DLD1 (cell line): ENCODE measurements around the gene PTPRD.
"Not testable (repeated sequence)": the region's sequence is repeated elsewhere in the genome, so short reads cannot be mapped to it uniquely, and the experiment has no call there.

Experiments
- in situ Hi-C: cut with HindIII; loops from 2 replicates; pipeline ENCODE4 v1.10.0; 2017; ENCODE audit warnings: low sequenced_read_pairs

Gene PTPRD

GRCh38 chr9:8717146-8717545, 1895.7 kb downstream of the PTPRD start:
- in situ Hi-C loops, result no loop called here

- in situ Hi-C loops, result no loop called here
These were observed 1897.0 kb downstream of the PTPRD start for GRCh38 chr9:8715788-8716187.

- in situ Hi-C loops, result no loop called here
These were observed 1899.0 kb downstream of the PTPRD start for GRCh38 chr9:8713811-8714165.

GRCh38 chr9:8713149-8713810, 1899.5 kb downstream of the PTPRD start:
- in situ Hi-C loops, result no loop called here

GRCh38 chr9:8709731-8710130, 1903.1 kb downstream of the PTPRD start:
- in situ Hi-C loops, result no loop called here

GRCh38 chr9:8708728-8709127, 1904.1 kb downstream of the PTPRD start:
- in situ Hi-C loops, result no loop called here

- in situ Hi-C loops, result no loop called here
These were observed 1905.8 kb downstream of the PTPRD start for GRCh38 chr9:8706998-8707397.

- in situ Hi-C loops, result no loop called here
These were observed 1906.3 kb downstream of the PTPRD start for GRCh38 chr9:8706531-8706930.

GRCh38 chr9:8705861-8706260, 1906.9 kb downstream of the PTPRD start:
- in situ Hi-C loops, result no loop called here

GRCh38 chr9:8703904-8704303, 1908.9 kb downstream of the PTPRD start:
- in situ Hi-C loops, result no loop called here

- in situ Hi-C loops, result no loop called here
These were observed 1910.9 kb downstream of the PTPRD start for GRCh38 chr9:8701904-8702303.

GRCh38 chr9:8697565-8697964, 1915.2 kb downstream of the PTPRD start:
- in situ Hi-C loops, result not testable (repeated sequence)

- in situ Hi-C loops, result no loop called here
These were observed 1916.3 kb downstream of the PTPRD start for GRCh38 chr9:8696516-8696915.

- in situ Hi-C loops, result no loop called here
These were observed 1917.7 kb downstream of the PTPRD start for GRCh38 chr9:8694983-8695588.

GRCh38 chr9:8693464-8693863, 1919.3 kb downstream of the PTPRD start:
- in situ Hi-C loops, result no loop called here

GRCh38 chr9:8686516-8686915, 1926.3 kb downstream of the PTPRD start:
- in situ Hi-C loops, result no loop called here

GRCh38 chr9:8685825-8686224, 1927.0 kb downstream of the PTPRD start:
- in situ Hi-C loops, result no loop called here

GRCh38 chr9:8684978-8685708, 1927.7 kb downstream of the PTPRD start:
- in situ Hi-C loops, result no loop called here

- in situ Hi-C loops, result no loop called here
These were observed 1929.3 kb downstream of the PTPRD start for GRCh38 chr9:8683496-8683895.

GRCh38 chr9:8680658-8681057, 1932.1 kb downstream of the PTPRD start:
- in situ Hi-C loops, result no loop called here

- in situ Hi-C loops, result no loop called here
These were observed 1932.6 kb downstream of the PTPRD start for GRCh38 chr9:8680157-8680556.

GRCh38 chr9:8679371-8679822, 1933.4 kb downstream of the PTPRD start:
- in situ Hi-C loops, result no loop called here
